H9 (cell line): ENCODE results near the gene ICAM4. TPM values are rescaled to one million over a fixed set of nuclear protein-coding genes. Genes with fewer than 3 reads are reported as not detected.

Experiments used
- DNase-seq: peaks from one replicate; pipeline ENCODE4 v3.0.0-alpha.2; 2017
- H2AFZ ChIP-seq: one replicate; pipeline ENCODE4 v1.6.1; 2013; ENCODE audit warnings: mild to moderate bottlenecking, low read length, control low read depth, moderate library complexity
- H2AK5ac ChIP-seq: 2 replicates; pipeline ENCODE4 v1.6.1; 2013; ENCODE audit warnings: low read length, control low read depth, mixed read lengths; ENCODE audit not compliant: insufficient read length
- H2BK120ac ChIP-seq: one replicate; pipeline ENCODE4 v1.6.1; 2013; ENCODE audit warnings: low read depth, mild to moderate bottlenecking, low read length, control low read depth, inconsistent platforms; ENCODE audit not compliant: poor library complexity, severe bottlenecking
- H2BK12ac ChIP-seq: 2 replicates; pipeline ENCODE4 v1.6.1; 2013; ENCODE audit warnings: low read length, control low read depth, mixed read lengths, low read depth; ENCODE audit not compliant: insufficient read length
- H2BK15ac ChIP-seq: 2 replicates; pipeline ENCODE4 v1.6.1; 2013; ENCODE audit warnings: low read depth, low read length, control low read depth
- H2BK20ac ChIP-seq: one replicate; pipeline ENCODE4 v1.6.1; 2013; ENCODE audit warnings: low read depth, mild to moderate bottlenecking, low read length, control low read depth, inconsistent platforms; ENCODE audit not compliant: poor library complexity, severe bottlenecking
- H2BK5ac ChIP-seq: 2 replicates; pipeline ENCODE4 v1.6.1; 2013; ENCODE audit warnings: low read length, control low read depth, mixed read lengths; ENCODE audit not compliant: insufficient read length
- H3K14ac ChIP-seq: 2 replicates; pipeline ENCODE4 v1.6.1; 2013; ENCODE audit warnings: low read length, control low read depth; ENCODE audit not compliant: insufficient read depth
- H3K18ac ChIP-seq: 2 replicates; pipeline ENCODE4 v1.6.1; 2013; ENCODE audit warnings: low read depth, mild to moderate bottlenecking, mixed read lengths, low read length, control low read depth; ENCODE audit not compliant: insufficient read length
- H3K23ac ChIP-seq: 2 replicates; pipeline ENCODE4 v1.6.1; 2013; ENCODE audit warnings: low read length, control low read depth, mixed read lengths, low read depth; ENCODE audit not compliant: insufficient read length
- H3K23me2 ChIP-seq: 2 replicates; pipeline ENCODE4 v1.6.1; 2013; ENCODE audit warnings: low read depth, mild to moderate bottlenecking, mixed read lengths, low read length, control low read depth; ENCODE audit not compliant: insufficient read length, poor library complexity, severe bottlenecking
- H3K27ac ChIP-seq: 2 replicates; pipeline ENCODE4 v1.5.1; 2013; ENCODE audit warnings: low read length, control low read depth, mixed read lengths, low read depth; ENCODE audit not compliant: insufficient read length
- H3K27me3 ChIP-seq: 2 replicates; pipeline ENCODE4 v1.6.1; 2013; ENCODE audit warnings: low read length, control low read depth, inconsistent platforms; ENCODE audit not compliant: insufficient read depth
- H3K4ac ChIP-seq: 2 replicates; pipeline ENCODE4 v1.6.1; 2013; ENCODE audit warnings: low read depth, mild to moderate bottlenecking, control low read depth, inconsistent platforms, low read length, moderate library complexity
- H3K4me1 ChIP-seq: 2 replicates; pipeline ENCODE4 v1.6.1; 2013; ENCODE audit warnings: low read length, control low read depth, inconsistent platforms; ENCODE audit not compliant: insufficient read depth
- H3K4me2 ChIP-seq: 2 replicates; pipeline ENCODE4 v1.6.1; 2013; ENCODE audit warnings: low read length, control low read depth, mixed read lengths; ENCODE audit not compliant: insufficient read length, insufficient read depth
- H3K56ac ChIP-seq: 2 replicates; pipeline ENCODE4 v1.6.1; 2013; ENCODE audit warnings: low read depth, mild to moderate bottlenecking, mixed read lengths, low read length, control low read depth; ENCODE audit not compliant: insufficient read length
- H3K79me1 ChIP-seq: 2 replicates; pipeline ENCODE4 v1.6.1; 2013; ENCODE audit warnings: low read depth, mild to moderate bottlenecking, moderate library complexity, low read length, control low read depth, inconsistent platforms; ENCODE audit not compliant: insufficient read depth, poor library complexity, severe bottlenecking
- H3K79me2 ChIP-seq: 2 replicates; pipeline ENCODE4 v1.6.1; 2013; ENCODE audit warnings: low read length, control low read depth, inconsistent platforms; ENCODE audit not compliant: insufficient read depth
- H3K9ac ChIP-seq: 2 replicates; pipeline ENCODE4 v1.6.1; 2013; ENCODE audit warnings: low read length, control low read depth, mixed read lengths; ENCODE audit not compliant: insufficient read length; ENCODE audit errors: extremely low read depth
- H3K9me3 ChIP-seq: one replicate; pipeline ENCODE4 v1.6.1; 2013; ENCODE audit warnings: low read depth, low read length, inconsistent platforms; ENCODE audit not compliant: control insufficient read depth
- H3T11ph ChIP-seq: one replicate; pipeline ENCODE4 v1.6.1; 2013; ENCODE audit warnings: mild to moderate bottlenecking, low read length, control low read depth, inconsistent platforms
- H4K20me1 ChIP-seq: one replicate; pipeline ENCODE4 v1.6.1; 2013; ENCODE audit not compliant: control insufficient read depth, insufficient read length, insufficient read depth
- H4K5ac ChIP-seq: 2 replicates; pipeline ENCODE4 v1.6.1; 2013; ENCODE audit warnings: low read depth, mild to moderate bottlenecking, mixed read lengths, low read length, control low read depth; ENCODE audit not compliant: insufficient read length
- H4K8ac ChIP-seq: replicated peaks from 2 replicates; pipeline ENCODE4 v1.6.1; 2013; ENCODE audit warnings: low read length, control low read depth, mixed read lengths, low read depth; ENCODE audit not compliant: insufficient read length
- H4K91ac ChIP-seq: 2 replicates; pipeline ENCODE4 v1.6.1; 2013; ENCODE audit warnings: low read depth, mild to moderate bottlenecking, moderate library complexity, mixed read lengths, low read length, control low read depth; ENCODE audit not compliant: insufficient read length
- H3K27ac Mint-ChIP-seq, 3 experiments: 2 replicates in 2 of 3; 3 replicates in 1 of 3; pipeline ENCODE4 v1.8.0; 2020 to 2021; ENCODE audit warnings: mixed read lengths in 3 of 3, mild to moderate bottlenecking in 1 of 3, moderate library complexity in 1 of 3
- H3K27me3 Mint-ChIP-seq: 2 replicates; pipeline ENCODE4 v1.8.0; 2021; ENCODE audit warnings: low read depth, mild to moderate bottlenecking, moderate library complexity, mixed read lengths
- H3K36me3 Mint-ChIP-seq, 3 experiments: 2 replicates in 2 of 3; 3 replicates in 1 of 3; pipeline ENCODE4 v1.8.0; 2020 to 2021; ENCODE audit warnings: low read depth in 3 of 3, mixed read lengths in 3 of 3; ENCODE audit not compliant: insufficient read depth in 1 of 3
- H3K4me1 Mint-ChIP-seq, 2 experiments: 2 replicates each; pipeline ENCODE4 v1.8.0; 2020; ENCODE audit warnings: mixed read lengths in 2 of 2
- H3K4me3 Mint-ChIP-seq, 2 experiments: 2 replicates in 1 of 2; 3 replicates in 1 of 2; pipeline ENCODE4 v1.8.0; 2020 to 2021; ENCODE audit warnings: mild to moderate bottlenecking in 2 of 2, mixed read lengths in 2 of 2, moderate library complexity in 1 of 2
- H3K9me3 Mint-ChIP-seq, 2 experiments: 2 replicates in 1 of 2; 3 replicates in 1 of 2; pipeline ENCODE4 v1.8.0; 2020; ENCODE audit warnings: mild to moderate bottlenecking in 2 of 2, mixed read lengths in 2 of 2, moderate library complexity in 1 of 2
- CTCF ChIP-seq: fragments of 200-600 bp; sonication (generic); conservative IDR thresholded peaks from 3 replicates; pipeline ENCODE4 v1.8.0; 2021; ENCODE audit warnings: antibody characterized with exemption, mild to moderate bottlenecking
- WGBS: extraction: QIAGEN DNeasy Blood & Tissue Kit; methylation state at CpG from one replicate; pipeline ENCODE4 v1.1.7; 2013; ENCODE audit warnings: missing lambda C conversion rate, low lambda C conversion rate, mixed read lengths; ENCODE audit not compliant: insufficient read length; ENCODE audit errors: extremely low coverage; 5-methylcytosine and 5-hydroxymethylcytosine counted together
- total RNA-seq: library from RNA; stranded (reverse); gene quantifications from 2 replicates; pipeline ENCODE4 v1.2.1, GENCODE V29; 2021

ICAM4 gene
- total RNA-seq, 1 experiment from 2014 or later, result 1.1 TPM

GRCh38 chr19:10292206-10292788, 5.5 kb downstream of the ICAM4 start:
- Histone ChIP-seq H3K18ac (no peak overlapping the region), H3K23me2 (peaks cover 44% of the 10 kb centered on the region), H3K23ac (no peak overlapping the region), H3T11ph (no peak overlapping the region), H3K79me2 (no peaks in the 10 kb centered on the region), H2BK20ac (no peak overlapping the region), H4K91ac (no peak overlapping the region), H3K79me1 (no peaks in the 10 kb centered on the region), H3K9ac (no peak overlapping the region), H2BK15ac (no peak overlapping the region), H4K5ac (no peak overlapping the region), H2BK12ac (no peak overlapping the region), H3K4me2 (peak overlapping the region; percentile 92), H2BK120ac (no peak overlapping the region), H2AK5ac (no peak overlapping the region), H3K56ac (no peak overlapping the region), H3K14ac (no peak overlapping the region), H2AFZ (no peak overlapping the region), H2BK5ac (no peak overlapping the region), H3K4me1 (no peaks in the 10 kb centered on the region; the same call in 1 of the 2 replicates), H3K27me3 (peaks cover 68% of the 10 kb centered on the region), H3K4ac (no peak overlapping the region), H4K20me1 (no peaks in the 10 kb centered on the region), H3K27ac (no peak overlapping the region), H4K8ac (no peak overlapping the region), H3K9me3 (no peaks in the 10 kb centered on the region)
- Mint-ChIP-seq H3K4me3 (peak overlapping the region; percentile 51 to 92), H3K9me3 (peaks cover 0 to 5% of the 10 kb centered on the region in 2 experiments; a peak in 3 of 5 replicates), H3K36me3 (no peaks in the 10 kb centered on the region; a peak in 3 of 7 replicates), H3K4me1 (peaks cover 17 to 49% of the 10 kb centered on the region in 2 experiments), H3K27me3 (peaks cover 99% of the 10 kb centered on the region), H3K27ac (no peak overlapping the region; a peak in 1 of 7 replicates)
- no CpG with 5 or more reads among the region's 45 CpGs for WGBS
- no peak for TF ChIP-seq CTCF
- DNase-seq, result peak; percentile 96
